ENCODE measurements around the gene NOSIP.

NOSIP gene

DNA sequence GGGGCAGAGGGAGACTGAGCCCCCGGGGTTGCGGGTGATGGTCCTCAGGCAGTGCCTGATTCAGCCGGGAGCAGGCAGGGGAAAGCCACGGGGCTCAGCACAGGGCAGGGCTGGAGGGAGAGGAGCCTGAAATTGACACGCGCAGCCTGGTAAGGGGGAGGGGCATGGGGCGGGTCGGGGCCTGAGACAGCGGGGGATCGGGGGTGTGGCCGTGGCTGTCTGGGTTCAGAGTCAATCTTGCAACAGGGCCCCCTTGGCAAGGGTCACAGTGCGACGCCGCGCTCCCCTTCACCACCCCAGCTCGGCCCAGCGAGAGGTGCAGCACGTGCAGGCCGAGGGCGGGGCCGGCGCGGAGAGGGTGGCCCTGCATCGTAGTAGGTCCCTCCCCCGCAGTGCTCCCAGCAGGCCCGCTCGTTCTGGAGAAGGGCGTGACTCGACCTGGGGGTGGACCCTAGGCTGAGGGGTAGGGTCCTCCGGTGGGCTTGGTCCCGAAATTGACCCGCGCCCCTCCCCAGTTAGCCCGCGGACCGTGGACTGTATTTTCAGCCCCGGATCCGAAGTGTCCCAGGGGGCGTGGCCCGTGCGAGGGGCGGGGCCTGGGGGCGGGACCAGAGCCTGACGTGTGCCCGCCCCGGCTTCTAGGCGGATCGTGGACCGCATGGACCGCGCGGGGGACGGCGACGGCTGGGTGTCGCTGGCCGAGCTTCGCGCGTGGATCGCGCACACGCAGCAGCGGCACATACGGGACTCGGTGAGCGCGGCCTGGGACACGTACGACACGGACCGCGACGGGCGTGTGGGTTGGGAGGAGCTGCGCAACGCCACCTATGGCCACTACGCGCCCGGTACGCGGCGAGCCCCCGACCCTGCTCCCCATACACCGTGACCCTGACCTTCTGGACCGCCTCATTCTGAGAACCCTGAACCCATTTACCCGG is 46.5 kb downstream of the NOSIP start:
- H3K27ac ChIP-seq (ENCODE audit: insufficient read depth, low read depth, low read length, poor library complexity, severe bottlenecking): no peak overlapping the region
- 1% methylated on average over 87 of the region's 87 CpGs for WGBS, 2 experiments
- H3K4me1 ChIP-seq (ENCODE audit: control insufficient read depth, insufficient read depth, low read length): peaks cover 14% of the 10 kb centered on the region
- peaks cover 20% of the 10 kb centered on the region for H3K27me3 ChIP-seq (ENCODE audit: control insufficient read depth, insufficient read depth, low read length, poor library complexity, severe bottlenecking)
- H3K9me3 ChIP-seq (ENCODE audit: control insufficient read depth, low read length): no peaks in the 10 kb centered on the region
- peak overlapping the region; percentile 45 for H3K4me3 ChIP-seq (ENCODE audit: insufficient read depth, low read depth, low read length)
- no peaks in the 10 kb centered on the region for H3K36me3 ChIP-seq (ENCODE audit: control insufficient read depth, insufficient read depth, low read length)

DNA sequence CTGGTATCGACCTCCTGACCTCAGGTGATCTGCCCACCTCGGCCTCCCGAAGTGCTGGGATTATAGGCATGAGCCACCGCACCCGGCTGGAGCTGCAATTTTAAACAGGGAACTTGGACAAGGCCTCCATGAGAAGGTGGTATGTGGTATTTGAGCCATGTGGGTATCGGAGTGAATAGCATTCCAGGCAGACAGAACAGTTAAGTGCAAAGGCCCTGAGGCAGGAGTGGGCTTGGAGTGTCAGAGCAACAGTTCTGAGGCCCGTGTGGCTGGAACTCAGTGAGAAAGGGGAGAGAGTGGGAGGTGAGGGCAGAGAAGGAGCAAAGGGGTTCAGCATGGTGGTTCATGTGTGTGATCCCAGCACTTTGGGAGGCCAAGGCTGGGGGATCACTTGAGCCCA is 49.6 kb downstream of the NOSIP start:
- H3K27me3 ChIP-seq (ENCODE audit: control insufficient read depth, insufficient read depth, low read length, poor library complexity, severe bottlenecking): peaks cover 26% of the 10 kb centered on the region
- H3K9me3 ChIP-seq (ENCODE audit: control insufficient read depth, low read length): no peaks in the 10 kb centered on the region
- H3K27ac ChIP-seq (ENCODE audit: insufficient read depth, low read depth, low read length, poor library complexity, severe bottlenecking): no peak overlapping the region
- no peaks in the 10 kb centered on the region for H3K36me3 ChIP-seq (ENCODE audit: control insufficient read depth, insufficient read depth, low read length)
- H3K4me1 ChIP-seq (ENCODE audit: control insufficient read depth, insufficient read depth, low read length): peaks cover 14% of the 10 kb centered on the region
- H3K4me3 ChIP-seq (ENCODE audit: insufficient read depth, low read depth, low read length): no peak overlapping the region
- 95% methylated on average over 7 of the region's 7 CpGs for WGBS, 2 experiments

DNA sequence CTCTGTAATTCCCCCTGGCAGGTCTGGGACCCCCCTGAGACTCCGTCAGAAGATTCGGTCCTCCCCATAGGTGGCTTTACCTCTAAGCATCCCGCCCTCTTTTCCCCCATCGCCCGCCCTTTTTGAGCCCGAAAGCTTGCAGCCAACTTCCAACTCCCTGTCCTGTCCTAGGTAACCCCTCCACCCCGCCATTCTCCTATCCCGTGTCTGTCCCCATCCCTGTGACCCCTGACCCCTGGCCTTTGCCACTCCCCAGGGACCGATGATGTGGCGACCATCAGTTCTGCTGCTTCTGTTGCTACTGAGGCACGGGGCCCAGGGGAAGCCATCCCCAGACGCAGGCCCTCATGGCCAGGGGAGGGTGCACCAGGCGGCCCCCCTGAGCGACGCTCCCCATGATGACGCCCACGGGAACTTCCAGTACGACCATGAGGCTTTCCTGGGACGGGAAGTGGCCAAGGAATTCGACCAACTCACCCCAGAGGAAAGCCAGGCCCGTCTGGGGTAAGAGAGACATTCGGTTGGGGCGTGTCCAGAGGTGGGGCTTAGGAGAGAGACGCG is 52.1 kb downstream of the NOSIP start:
- 89% methylated on average over 25 of the region's 25 CpGs for WGBS, 2 experiments
- H3K27me3 ChIP-seq (ENCODE audit: control insufficient read depth, insufficient read depth, low read length, poor library complexity, severe bottlenecking): peaks cover 11% of the 10 kb centered on the region
- no peak overlapping the region for H3K27ac ChIP-seq (ENCODE audit: insufficient read depth, low read depth, low read length, poor library complexity, severe bottlenecking)
- H3K9me3 ChIP-seq (ENCODE audit: control insufficient read depth, low read length): no peaks in the 10 kb centered on the region
- H3K4me1 ChIP-seq (ENCODE audit: control insufficient read depth, insufficient read depth, low read length): peaks cover 5% of the 10 kb centered on the region
- no peaks in the 10 kb centered on the region for H3K36me3 ChIP-seq (ENCODE audit: control insufficient read depth, insufficient read depth, low read length)
- H3K4me3 ChIP-seq (ENCODE audit: insufficient read depth, low read depth, low read length): peak overlapping the region; percentile 10

DNA sequence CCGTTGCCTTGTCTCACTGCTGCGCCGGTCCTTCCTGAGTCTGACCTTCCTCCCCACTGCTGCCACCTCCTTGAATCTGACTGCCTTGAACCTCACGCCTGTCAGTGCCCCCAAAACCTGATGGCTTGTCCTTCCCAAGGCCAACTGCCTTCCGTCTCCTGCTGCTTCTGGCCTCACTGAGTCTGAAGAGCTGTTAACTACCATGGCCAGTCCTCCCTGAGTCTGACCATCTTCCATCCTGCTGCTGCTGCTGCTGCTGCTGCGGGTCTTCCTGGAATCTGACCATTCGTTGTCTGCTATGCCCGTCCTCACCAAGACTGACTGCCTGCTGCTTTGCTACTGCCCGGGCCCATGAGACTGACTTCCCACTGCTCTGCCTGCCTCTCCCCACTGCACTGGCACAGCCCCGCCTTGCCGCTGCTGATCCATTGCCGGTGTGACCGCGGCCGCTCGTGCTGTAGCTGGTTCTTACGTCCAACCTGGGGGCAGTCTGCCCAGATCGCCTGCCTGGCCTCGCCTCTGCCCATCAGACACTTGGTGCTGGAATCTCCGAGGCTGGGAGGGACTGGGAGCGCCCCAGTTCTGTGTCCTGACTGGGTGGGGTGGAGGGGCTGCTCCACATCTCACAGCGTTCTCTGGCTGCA is 55.4 kb downstream of the NOSIP start:
- Histone ChIP-seq H3K9me3 (ENCODE audit: control insufficient read depth, low read length) (no peaks in the 10 kb centered on the region), H3K4me1 (ENCODE audit: control insufficient read depth, insufficient read depth, low read length) (no peaks in the 10 kb centered on the region), H3K36me3 (ENCODE audit: control insufficient read depth, insufficient read depth, low read length) (no peaks in the 10 kb centered on the region), H3K27ac (ENCODE audit: insufficient read depth, low read depth, low read length, poor library complexity, severe bottlenecking) (no peak overlapping the region), H3K27me3 (ENCODE audit: control insufficient read depth, insufficient read depth, low read length, poor library complexity, severe bottlenecking) (peaks cover 6% of the 10 kb centered on the region), H3K4me3 (ENCODE audit: insufficient read depth, low read depth, low read length) (no peak overlapping the region)
- WGBS, 2 experiments: 94 to 96% methylated on average over 22 of the region's 22 CpGs

DNA sequence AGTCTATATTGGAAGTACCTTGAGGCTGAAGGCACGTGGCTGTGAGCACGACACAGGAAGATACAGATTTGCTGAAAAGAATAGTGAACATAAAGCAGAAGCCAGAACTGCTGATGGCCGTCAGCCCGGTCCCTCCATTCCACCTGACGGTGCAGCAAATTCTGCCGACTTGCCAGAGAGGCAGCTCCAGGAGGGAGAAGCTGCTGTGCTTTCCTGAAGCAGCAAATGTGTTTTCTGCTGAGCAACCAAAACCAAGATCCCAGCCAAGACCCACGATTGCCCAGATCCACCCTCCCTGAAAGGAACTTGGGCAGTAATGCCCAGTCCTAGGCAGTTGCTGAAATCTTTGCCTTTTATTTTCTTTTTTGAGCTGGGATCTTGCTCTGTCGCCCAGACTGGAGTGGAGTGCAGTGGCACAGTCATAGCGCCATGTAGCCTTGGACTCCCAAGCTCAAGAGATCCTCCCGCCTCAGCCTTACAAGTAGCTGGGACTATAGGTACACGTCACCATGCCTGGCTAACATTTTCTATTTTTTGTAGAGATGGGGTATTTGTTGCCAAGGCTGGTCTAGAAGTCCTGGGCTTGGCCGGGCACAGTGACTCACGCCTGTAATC is 59.5 kb downstream of the NOSIP start:
- H3K9me3 ChIP-seq (ENCODE audit: control insufficient read depth, low read length): no peaks in the 10 kb centered on the region
- H3K27ac ChIP-seq (ENCODE audit: insufficient read depth, low read depth, low read length, poor library complexity, severe bottlenecking): no peak overlapping the region
- H3K4me3 ChIP-seq (ENCODE audit: insufficient read depth, low read depth, low read length): no peak overlapping the region
- H3K27me3 ChIP-seq (ENCODE audit: control insufficient read depth, insufficient read depth, low read length, poor library complexity, severe bottlenecking): no peaks in the 10 kb centered on the region
- no peaks in the 10 kb centered on the region for H3K4me1 ChIP-seq (ENCODE audit: control insufficient read depth, insufficient read depth, low read length)
- H3K36me3 ChIP-seq (ENCODE audit: control insufficient read depth, insufficient read depth, low read length): no peaks in the 10 kb centered on the region
- WGBS, 2 experiments: 95 to 96% methylated on average over 13 of the region's 13 CpGs

DNA sequence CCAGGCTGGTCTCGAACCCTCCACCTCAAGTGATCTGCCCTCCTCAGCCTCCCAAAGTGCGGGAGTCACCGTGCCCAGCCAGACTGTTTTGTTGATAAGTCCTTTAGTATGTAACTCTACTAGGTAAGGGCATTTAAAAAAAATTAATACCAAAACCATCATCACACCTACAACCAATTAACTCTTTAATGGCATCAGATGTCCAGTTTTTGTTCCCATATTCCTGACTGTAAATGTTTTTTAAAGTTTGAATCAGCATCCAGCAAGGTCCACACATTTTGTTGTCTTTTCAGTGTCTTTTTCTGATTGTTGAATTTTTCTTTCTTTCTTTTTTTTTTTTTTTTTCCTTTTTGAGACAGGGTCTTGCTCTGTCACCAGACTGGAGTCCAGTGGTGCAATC is 62.3 kb downstream of the NOSIP start:
- Histone ChIP-seq H3K27ac (ENCODE audit: insufficient read depth, low read depth, low read length, poor library complexity, severe bottlenecking) (no peak overlapping the region), H3K36me3 (ENCODE audit: control insufficient read depth, insufficient read depth, low read length) (no peaks in the 10 kb centered on the region), H3K9me3 (ENCODE audit: control insufficient read depth, low read length) (no peaks in the 10 kb centered on the region), H3K27me3 (ENCODE audit: control insufficient read depth, insufficient read depth, low read length, poor library complexity, severe bottlenecking) (no peaks in the 10 kb centered on the region), H3K4me1 (ENCODE audit: control insufficient read depth, insufficient read depth, low read length) (peaks cover 6% of the 10 kb centered on the region), H3K4me3 (ENCODE audit: insufficient read depth, low read depth, low read length) (no peak overlapping the region)
- WGBS, 2 experiments: 87 to 97% methylated on average over 2 to 3 of the region's 3 CpGs

DNA sequence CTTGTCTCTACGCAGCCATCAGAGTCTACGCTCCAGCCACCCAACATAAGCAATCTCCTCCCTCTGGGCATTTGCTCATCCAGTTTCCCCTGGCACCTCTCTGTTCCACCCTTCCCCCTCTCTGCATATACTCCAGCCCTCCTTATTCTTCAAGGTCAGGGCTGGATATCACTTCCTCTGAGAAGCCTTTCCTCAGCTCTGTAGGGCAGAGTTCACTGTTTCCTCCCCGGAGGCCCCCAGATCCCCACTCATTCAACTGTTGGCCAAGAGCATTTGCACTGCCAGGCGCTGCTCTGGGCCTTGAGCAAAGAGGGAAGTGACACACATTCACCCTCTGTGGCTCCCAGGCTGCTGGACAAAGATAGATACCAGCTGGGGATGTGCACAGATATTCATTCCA is 64.6 kb downstream of the NOSIP start:
- Histone ChIP-seq H3K4me3 (ENCODE audit: insufficient read depth, low read depth, low read length) (no peak overlapping the region), H3K9me3 (ENCODE audit: control insufficient read depth, low read length) (no peaks in the 10 kb centered on the region), H3K36me3 (ENCODE audit: control insufficient read depth, insufficient read depth, low read length) (no peaks in the 10 kb centered on the region), H3K27ac (ENCODE audit: insufficient read depth, low read depth, low read length, poor library complexity, severe bottlenecking) (no peak overlapping the region), H3K4me1 (ENCODE audit: control insufficient read depth, insufficient read depth, low read length) (peaks cover 12% of the 10 kb centered on the region), H3K27me3 (ENCODE audit: control insufficient read depth, insufficient read depth, low read length, poor library complexity, severe bottlenecking) (no peaks in the 10 kb centered on the region)
- 92 to 96% methylated on average over 4 of the region's 4 CpGs for WGBS, 2 experiments

DNA sequence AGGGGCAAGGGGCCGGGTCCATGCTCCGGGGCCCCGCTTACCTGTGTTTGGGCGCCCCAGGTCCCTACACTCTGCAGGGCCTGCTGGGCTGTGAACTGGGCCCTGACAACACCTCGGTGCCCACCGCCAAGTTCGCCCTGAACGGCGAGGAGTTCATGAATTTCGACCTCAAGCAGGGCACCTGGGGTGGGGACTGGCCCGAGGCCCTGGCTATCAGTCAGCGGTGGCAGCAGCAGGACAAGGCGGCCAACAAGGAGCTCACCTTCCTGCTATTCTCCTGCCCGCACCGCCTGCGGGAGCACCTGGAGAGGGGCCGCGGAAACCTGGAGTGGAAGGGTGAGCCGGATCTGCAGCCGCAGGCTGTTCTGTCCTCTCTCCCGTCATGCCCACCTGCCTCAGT is 66.2 kb downstream of the NOSIP start:
- Histone ChIP-seq H3K27me3 (ENCODE audit: control insufficient read depth, insufficient read depth, low read length, poor library complexity, severe bottlenecking) (no peaks in the 10 kb centered on the region), H3K27ac (ENCODE audit: insufficient read depth, low read depth, low read length, poor library complexity, severe bottlenecking) (no peak overlapping the region), H3K4me3 (ENCODE audit: insufficient read depth, low read depth, low read length) (peak overlapping the region; percentile 81), H3K36me3 (ENCODE audit: control insufficient read depth, insufficient read depth, low read length) (no peaks in the 10 kb centered on the region), H3K9me3 (ENCODE audit: control insufficient read depth, low read length) (no peaks in the 10 kb centered on the region), H3K4me1 (ENCODE audit: control insufficient read depth, insufficient read depth, low read length) (peaks cover 12% of the 10 kb centered on the region)
- 85 to 87% methylated on average over 21 of the region's 21 CpGs for WGBS, 2 experiments

DNA sequence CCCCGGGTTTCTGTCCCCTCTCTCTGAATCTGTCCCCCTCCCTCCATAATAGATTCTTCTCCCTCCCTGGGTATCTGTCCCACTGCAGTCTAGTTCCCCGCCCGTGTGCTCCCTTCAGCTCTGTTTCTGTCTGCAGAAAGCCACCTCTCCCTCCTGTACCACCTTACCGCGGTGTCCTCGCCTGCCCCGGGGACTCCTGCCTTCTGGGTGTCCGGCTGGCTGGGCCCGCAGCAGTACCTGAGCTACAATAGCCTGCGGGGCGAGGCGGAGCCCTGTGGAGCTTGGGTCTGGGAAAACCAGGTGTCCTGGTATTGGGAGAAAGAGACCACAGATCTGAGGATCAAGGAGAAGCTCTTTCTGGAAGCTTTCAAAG is 66.6 kb downstream of the NOSIP start:
- Histone ChIP-seq H3K27me3 (ENCODE audit: control insufficient read depth, insufficient read depth, low read length, poor library complexity, severe bottlenecking) (no peaks in the 10 kb centered on the region), H3K27ac (ENCODE audit: insufficient read depth, low read depth, low read length, poor library complexity, severe bottlenecking) (no peak overlapping the region), H3K4me1 (ENCODE audit: control insufficient read depth, insufficient read depth, low read length) (peaks cover 12% of the 10 kb centered on the region), H3K36me3 (ENCODE audit: control insufficient read depth, insufficient read depth, low read length) (no peaks in the 10 kb centered on the region), H3K9me3 (ENCODE audit: control insufficient read depth, low read length) (no peaks in the 10 kb centered on the region), H3K4me3 (ENCODE audit: insufficient read depth, low read depth, low read length) (peak overlapping the region; percentile 81)
- 51 to 61% methylated on average over 11 to 12 of the region's 12 CpGs for WGBS, 2 experiments

All from ectodermal cell (in vitro differentiated cells).